ENCODE data around the gene STEAP1. TPM values are rescaled to one million over a fixed set of nuclear protein-coding genes. Genes with fewer than 3 reads are reported as not detected.
"Not testable (repeated sequence)": the region's sequence is repeated elsewhere in the genome, so short reads cannot be mapped to it uniquely, and the experiment has no call there.

STEAP1 gene
- total and polyA plus RNA-seq, 2 donors, result 0.33 to 3.8 TPM

GRCh38 chr7:90180649-90181048, 26.4 kb downstream of the STEAP1 start:
- no peaks in the 10 kb centered on the region for H3K4me1 ChIP-seq (ENCODE audit: control insufficient read depth in 2 of 2, insufficient read depth in 2 of 2, low read length in 2 of 2)
- no peaks in the 10 kb centered on the region for H3K36me3 ChIP-seq (ENCODE audit: control insufficient read depth in 2 of 2, insufficient read depth in 2 of 2, low read length in 1 of 2)
- H3K27ac ChIP-seq (ENCODE audit: low read depth in 1 of 2, low read length in 1 of 2), result no peak overlapping the region

GRCh38 chr7:90181485-90181884, 27.2 kb downstream of the STEAP1 start:
- no peaks in the 10 kb centered on the region for H3K36me3 ChIP-seq (ENCODE audit: control insufficient read depth in 2 of 2, insufficient read depth in 2 of 2, low read length in 1 of 2)
- no peak overlapping the region for H3K27ac ChIP-seq (ENCODE audit: low read depth in 1 of 2, low read length in 1 of 2)

More at GRCh38 chr7:90180649-90181048, 26.4 kb downstream of the STEAP1 start:
- DNase-seq (ENCODE audit: low read depth in 6 of 9, low spot score in 9 of 9), result no peak
- no peaks in the 10 kb centered on the region for H3K27me3 ChIP-seq (ENCODE audit: control insufficient read depth in 2 of 2, insufficient read depth in 1 of 2, low read length in 1 of 2)
- peaks cover under 1 to 12% of the 10 kb centered on the region in 2 donors for H3K9me3 ChIP-seq (ENCODE audit: control insufficient read depth in 2 of 2, insufficient read depth in 1 of 2, low read length in 1 of 2)
- no peak overlapping the region for H3K4me3 ChIP-seq (ENCODE audit: low read length in 2 of 2)

GRCh38 chr7:90186290-90186689, 32.0 kb downstream of the STEAP1 start:
- DNase-seq (ENCODE audit: low read depth in 6 of 9, low spot score in 9 of 9); H3K4me3 ChIP-seq (ENCODE audit: low read length in 2 of 2); H3K4me1 ChIP-seq (ENCODE audit: control insufficient read depth in 2 of 2, insufficient read depth in 2 of 2, low read length in 2 of 2); H3K27me3 ChIP-seq (ENCODE audit: control insufficient read depth in 2 of 2, insufficient read depth in 1 of 2, low read length in 1 of 2); H3K9me3 ChIP-seq (ENCODE audit: control insufficient read depth in 2 of 2, insufficient read depth in 1 of 2, low read length in 1 of 2); H3K27ac ChIP-seq (ENCODE audit: low read depth in 1 of 2, low read length in 1 of 2); H3K36me3 ChIP-seq (ENCODE audit: control insufficient read depth in 2 of 2, insufficient read depth in 2 of 2, low read length in 1 of 2): not testable (repeated sequence)
- WGBS, result 69% methylated on average over 4 of the region's 4 CpGs

More at GRCh38 chr7:90181485-90181884, 27.2 kb downstream of the STEAP1 start:
- Histone ChIP-seq H3K27me3 (ENCODE audit: control insufficient read depth in 2 of 2, insufficient read depth in 1 of 2, low read length in 1 of 2) (no peaks in the 10 kb centered on the region), H3K4me1 (ENCODE audit: control insufficient read depth in 2 of 2, insufficient read depth in 2 of 2, low read length in 2 of 2) (no peaks in the 10 kb centered on the region), H3K9me3 (ENCODE audit: control insufficient read depth in 2 of 2, insufficient read depth in 1 of 2, low read length in 1 of 2) (peaks cover 0 to 5% of the 10 kb centered on the region in 2 donors), H3K4me3 (ENCODE audit: low read length in 2 of 2) (no peak overlapping the region)
- no peak for DNase-seq (ENCODE audit: low read depth in 6 of 9, low spot score in 9 of 9)

- Histone ChIP-seq H3K27ac (ENCODE audit: low read depth in 1 of 2, low read length in 1 of 2) (no peak overlapping the region), H3K27me3 (ENCODE audit: control insufficient read depth in 2 of 2, insufficient read depth in 1 of 2, low read length in 1 of 2) (no peaks in the 10 kb centered on the region), H3K4me3 (ENCODE audit: low read length in 2 of 2) (no peak overlapping the region), H3K36me3 (ENCODE audit: control insufficient read depth in 2 of 2, insufficient read depth in 2 of 2, low read length in 1 of 2) (no peaks in the 10 kb centered on the region), H3K9me3 (ENCODE audit: control insufficient read depth in 2 of 2, insufficient read depth in 1 of 2, low read length in 1 of 2) (no peaks in the 10 kb centered on the region), H3K4me1 (ENCODE audit: control insufficient read depth in 2 of 2, insufficient read depth in 2 of 2, low read length in 2 of 2) (no peaks in the 10 kb centered on the region)
- no peak for DNase-seq (ENCODE audit: low read depth in 6 of 9, low spot score in 9 of 9)
These were observed 33.3 kb downstream of the STEAP1 start for GRCh38 chr7:90187507-90188050.

GRCh38 chr7:90188281-90188680, 34.0 kb downstream of the STEAP1 start:
- no peaks in the 10 kb centered on the region for H3K4me1 ChIP-seq (ENCODE audit: control insufficient read depth in 2 of 2, insufficient read depth in 2 of 2, low read length in 2 of 2)
- H3K27me3 ChIP-seq (ENCODE audit: control insufficient read depth in 2 of 2, insufficient read depth in 1 of 2, low read length in 1 of 2), result no peaks in the 10 kb centered on the region
- no peaks in the 10 kb centered on the region for H3K36me3 ChIP-seq (ENCODE audit: control insufficient read depth in 2 of 2, insufficient read depth in 2 of 2, low read length in 1 of 2)
- H3K9me3 ChIP-seq (ENCODE audit: control insufficient read depth in 2 of 2, insufficient read depth in 1 of 2, low read length in 1 of 2), result no peaks in the 10 kb centered on the region
- no peak overlapping the region for H3K27ac ChIP-seq (ENCODE audit: low read depth in 1 of 2, low read length in 1 of 2)
- no peak overlapping the region for H3K4me3 ChIP-seq (ENCODE audit: low read length in 2 of 2)
- no peak for DNase-seq (ENCODE audit: low read depth in 6 of 9, low spot score in 9 of 9)
- WGBS, result 19% methylated on average over 2 of the region's 2 CpGs

GRCh38 chr7:90190995-90191394, 36.7 kb downstream of the STEAP1 start:
- Histone ChIP-seq H3K4me3 (ENCODE audit: low read length in 2 of 2) (no peak overlapping the region), H3K27ac (ENCODE audit: low read depth in 1 of 2, low read length in 1 of 2) (no peak overlapping the region), H3K9me3 (ENCODE audit: control insufficient read depth in 2 of 2, insufficient read depth in 1 of 2, low read length in 1 of 2) (no peaks in the 10 kb centered on the region), H3K36me3 (ENCODE audit: control insufficient read depth in 2 of 2, insufficient read depth in 2 of 2, low read length in 1 of 2) (no peaks in the 10 kb centered on the region), H3K27me3 (ENCODE audit: control insufficient read depth in 2 of 2, insufficient read depth in 1 of 2, low read length in 1 of 2) (no peaks in the 10 kb centered on the region), H3K4me1 (ENCODE audit: control insufficient read depth in 2 of 2, insufficient read depth in 2 of 2, low read length in 2 of 2) (no peaks in the 10 kb centered on the region)
- no peak for DNase-seq (ENCODE audit: low read depth in 6 of 9, low spot score in 9 of 9)

GRCh38 chr7:90191648-90192047, 37.4 kb downstream of the STEAP1 start:
- H3K4me1 ChIP-seq (ENCODE audit: control insufficient read depth in 2 of 2, insufficient read depth in 2 of 2, low read length in 2 of 2), result no peaks in the 10 kb centered on the region
- H3K27ac ChIP-seq (ENCODE audit: low read depth in 1 of 2, low read length in 1 of 2), result no peak overlapping the region
- no peaks in the 10 kb centered on the region for H3K9me3 ChIP-seq (ENCODE audit: control insufficient read depth in 2 of 2, insufficient read depth in 1 of 2, low read length in 1 of 2)
- no peaks in the 10 kb centered on the region for H3K27me3 ChIP-seq (ENCODE audit: control insufficient read depth in 2 of 2, insufficient read depth in 1 of 2, low read length in 1 of 2)
- no peaks in the 10 kb centered on the region for H3K36me3 ChIP-seq (ENCODE audit: control insufficient read depth in 2 of 2, insufficient read depth in 2 of 2, low read length in 1 of 2)
- H3K4me3 ChIP-seq (ENCODE audit: low read length in 2 of 2), result no peak overlapping the region
- WGBS, result 87% methylated on average over 1 of the region's 1 CpG
- DNase-seq (ENCODE audit: low read depth in 6 of 9, low spot score in 9 of 9), result no peak

GRCh38 chr7:90192876-90193750, 38.8 kb downstream of the STEAP1 start:
- Histone ChIP-seq H3K4me1 (ENCODE audit: control insufficient read depth in 2 of 2, insufficient read depth in 2 of 2, low read length in 2 of 2) (no peaks in the 10 kb centered on the region), H3K36me3 (ENCODE audit: control insufficient read depth in 2 of 2, insufficient read depth in 2 of 2, low read length in 1 of 2) (no peaks in the 10 kb centered on the region), H3K9me3 (ENCODE audit: control insufficient read depth in 2 of 2, insufficient read depth in 1 of 2, low read length in 1 of 2) (no peaks in the 10 kb centered on the region), H3K4me3 (ENCODE audit: low read length in 2 of 2) (no peak overlapping the region), H3K27me3 (ENCODE audit: control insufficient read depth in 2 of 2, insufficient read depth in 1 of 2, low read length in 1 of 2) (no peaks in the 10 kb centered on the region), H3K27ac (ENCODE audit: low read depth in 1 of 2, low read length in 1 of 2) (no peak overlapping the region)
- no peak for DNase-seq (ENCODE audit: low read depth in 6 of 9, low spot score in 9 of 9)
- 70% methylated on average over 2 of the region's 2 CpGs for WGBS

GRCh38 chr7:90194911-90195809, 40.9 kb downstream of the STEAP1 start:
- H3K4me1 ChIP-seq (ENCODE audit: control insufficient read depth in 2 of 2, insufficient read depth in 2 of 2, low read length in 2 of 2), result no peaks in the 10 kb centered on the region
- no peak overlapping the region for H3K4me3 ChIP-seq (ENCODE audit: low read length in 2 of 2)
- H3K36me3 ChIP-seq (ENCODE audit: control insufficient read depth in 2 of 2, insufficient read depth in 2 of 2, low read length in 1 of 2), result no peaks in the 10 kb centered on the region
- no peak overlapping the region for H3K27ac ChIP-seq (ENCODE audit: low read depth in 1 of 2, low read length in 1 of 2)
- H3K27me3 ChIP-seq (ENCODE audit: control insufficient read depth in 2 of 2, insufficient read depth in 1 of 2, low read length in 1 of 2), result no peaks in the 10 kb centered on the region
- no peak for DNase-seq (ENCODE audit: low read depth in 6 of 9, low spot score in 9 of 9)
- H3K9me3 ChIP-seq (ENCODE audit: control insufficient read depth in 2 of 2, insufficient read depth in 1 of 2, low read length in 1 of 2), result no peaks in the 10 kb centered on the region
- WGBS, result 89% methylated on average over 10 of the region's 10 CpGs
